Osteocyte (in vitro differentiated cells): ENCODE data around the gene VGLL4. TPM values are rescaled to one million over a fixed set of nuclear protein-coding genes. Genes with fewer than 3 reads are reported as not detected.
A peak's percentile ranks its signal among the peaks of the same experiment; 100 is the strongest.

Source experiments
- DNase-seq: peaks from one replicate; pipeline ENCODE4 v3.0.0; 2021; ENCODE audit warnings: mixed read lengths; ENCODE audit not compliant: unreplicated experiment; ENCODE audit errors: extremely low spot score
- H3K27ac Mint-ChIP-seq: one replicate; pipeline ENCODE4 v1.8.0; 2021; ENCODE audit warnings: mild to moderate bottlenecking, mixed read lengths; ENCODE audit not compliant: unreplicated experiment
- H3K27me3 Mint-ChIP-seq: one replicate; pipeline ENCODE4 v1.8.0; 2021; ENCODE audit warnings: mixed read lengths; ENCODE audit not compliant: unreplicated experiment
- H3K36me3 Mint-ChIP-seq: one replicate; pipeline ENCODE4 v1.8.0; 2021; ENCODE audit warnings: mixed read lengths; ENCODE audit not compliant: unreplicated experiment
- H3K4me1 Mint-ChIP-seq: one replicate; pipeline ENCODE4 v1.8.0; 2021; ENCODE audit warnings: mixed read lengths; ENCODE audit not compliant: unreplicated experiment
- H3K4me3 Mint-ChIP-seq: one replicate; pipeline ENCODE4 v1.8.0; 2021; ENCODE audit warnings: mild to moderate bottlenecking, moderate library complexity, mixed read lengths; ENCODE audit not compliant: unreplicated experiment
- H3K9me3 Mint-ChIP-seq: one replicate; pipeline ENCODE4 v1.8.0; 2021; ENCODE audit warnings: mixed read lengths; ENCODE audit not compliant: unreplicated experiment
- CTCF ChIP-seq: fragments of 200-600 bp; sonication (generic); IDR thresholded peaks from 2 replicates; pipeline ENCODE4 v1.5.0; 2021; ENCODE audit warnings: antibody characterized with exemption, mild to moderate bottlenecking, moderate library complexity
- total RNA-seq: library from RNA; stranded (reverse); gene quantifications from 2 replicates; pipeline ENCODE4 v1.2.1, GENCODE V29; 2021

The VGLL4 gene
- total RNA-seq, 1 donor from 2014 or later, result 139 TPM

- Mint-ChIP-seq H3K4me1 (peaks cover 94% of the 10 kb centered on the region), H3K4me3 (peak overlapping the region; percentile 71), H3K9me3 (no peaks in the 10 kb centered on the region)
Measured at GRCh38 chr3:11611341-11611799, 32.3 kb downstream of the VGLL4 start.

DNA sequence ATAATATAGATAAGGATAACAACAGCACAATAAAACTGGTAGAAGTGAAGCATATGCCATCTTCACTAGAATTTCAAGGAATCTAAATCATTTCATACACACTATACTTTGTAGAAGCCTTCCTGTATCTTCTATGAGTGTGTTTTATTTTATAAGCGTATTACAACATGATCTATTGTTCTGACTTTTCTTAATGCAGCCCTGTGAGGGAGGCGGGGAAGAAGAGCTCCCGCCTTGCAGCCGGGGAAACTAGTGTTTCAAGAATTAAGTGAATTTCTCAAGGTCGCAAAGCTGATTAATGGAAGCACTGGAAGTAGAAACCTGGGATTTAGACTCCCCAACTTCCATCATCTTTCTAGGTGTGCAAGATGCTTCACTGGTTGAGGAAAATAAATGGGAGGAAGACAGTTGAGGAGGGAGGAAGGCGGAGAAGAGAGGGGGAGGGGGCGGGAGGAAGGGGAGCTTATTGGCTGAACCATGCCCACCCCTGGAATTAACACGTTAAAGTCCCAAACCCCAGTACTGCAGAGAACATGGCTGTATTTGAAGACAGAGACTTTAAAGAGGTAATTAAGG, 32.9 kb downstream of the VGLL4 start:
- no peaks in the 10 kb centered on the region for H3K27me3 Mint-ChIP-seq
- H3K9me3 Mint-ChIP-seq, result no peaks in the 10 kb centered on the region
- peaks cover 94% of the 10 kb centered on the region for H3K4me1 Mint-ChIP-seq
- no peak for DNase-seq
- H3K36me3 Mint-ChIP-seq, result peaks cover 24% of the 10 kb centered on the region
- H3K4me3 Mint-ChIP-seq, result peak overlapping the region; percentile 71
- no peak for TF ChIP-seq CTCF
- peak overlapping the region; percentile 99 for H3K27ac Mint-ChIP-seq

More at GRCh38 chr3:11611341-11611799, 32.3 kb downstream of the VGLL4 start:
- no peak for DNase-seq
- Mint-ChIP-seq H3K36me3 (peaks cover 23% of the 10 kb centered on the region), H3K27ac (peak overlapping the region; percentile 99), H3K27me3 (no peaks in the 10 kb centered on the region)
- no peak for TF ChIP-seq CTCF

- H3K9me3 Mint-ChIP-seq, result no peaks in the 10 kb centered on the region
- peak; percentile 87 for DNase-seq
- H3K27me3 Mint-ChIP-seq, result no peaks in the 10 kb centered on the region
- peak overlapping the region; percentile 99 for H3K27ac Mint-ChIP-seq
- TF ChIP-seq CTCF, result no peak
- peaks cover 94% of the 10 kb centered on the region for H3K4me1 Mint-ChIP-seq
- peak overlapping the region; percentile 71 for H3K4me3 Mint-ChIP-seq
- H3K36me3 Mint-ChIP-seq, result peaks cover 28% of the 10 kb centered on the region
Measured at GRCh38 chr3:11610044-11610671, 33.6 kb downstream of the VGLL4 start.

DNA sequence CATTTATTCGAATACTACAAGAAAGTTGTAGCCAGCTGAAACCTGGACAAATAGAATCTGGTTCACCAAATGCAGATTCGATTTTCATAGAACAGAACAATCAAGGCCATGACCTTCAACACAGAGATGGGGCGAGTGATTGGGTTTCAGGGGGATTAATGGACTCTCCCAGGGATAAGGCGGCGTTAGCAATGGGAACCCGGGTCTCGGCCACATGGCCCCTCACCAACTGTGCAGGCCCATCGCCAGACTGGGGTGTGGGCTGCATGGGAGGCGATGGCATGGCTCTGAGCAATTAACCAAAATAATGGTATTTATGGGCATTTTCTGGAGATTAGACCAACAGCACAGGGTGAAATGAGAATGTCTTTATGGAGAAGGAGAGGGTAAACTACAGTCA, 34.2 kb downstream of the VGLL4 start:
- Mint-ChIP-seq H3K9me3 (no peaks in the 10 kb centered on the region), H3K27me3 (no peaks in the 10 kb centered on the region), H3K4me1 (peaks cover 94% of the 10 kb centered on the region), H3K27ac (peak overlapping the region; percentile 99), H3K4me3 (peak overlapping the region; percentile 71), H3K36me3 (peaks cover 25% of the 10 kb centered on the region)
- no peak for TF ChIP-seq CTCF
- DNase-seq, result no peak

GRCh38 chr3:11607816-11608215, 35.9 kb downstream of the VGLL4 start:
- Mint-ChIP-seq H3K27me3 (no peaks in the 10 kb centered on the region), H3K27ac (peak overlapping the region; percentile 99), H3K36me3 (peaks cover 25% of the 10 kb centered on the region), H3K9me3 (no peaks in the 10 kb centered on the region), H3K4me3 (no peak overlapping the region), H3K4me1 (peaks cover 96% of the 10 kb centered on the region)
- TF ChIP-seq CTCF, result no peak
- no peak for DNase-seq
